K562 (cell line): ENCODE measurements around the gene ZER1. TPM values are rescaled to one million over a fixed set of nuclear protein-coding genes. Genes with fewer than 3 reads are reported as not detected.

Source experiments
- CREM ChIP-seq: IDR thresholded peaks from 2 replicates; pipeline ENCODE4 v1.6.1; 2014; ENCODE audit warnings: antibody characterized with exemption, low read depth
- DMBX1 ChIP-seq: fragments of 250-450 bp; sonication (Bioruptor Pico); IDR thresholded peaks from 2 replicates; pipeline ENCODE4 v1.8.0; 2022; ENCODE audit warnings: inconsistent platforms, mild to moderate bottlenecking, moderate library complexity, borderline replicate concordance
- ETV1 ChIP-seq: fragments of 450-650 bp; conservative IDR thresholded peaks from 2 replicates; pipeline ENCODE4 v1.6.1; 2016; ENCODE audit warnings: missing genetic modification characterization, control low read depth, low read depth, missing compliant biosample characterization
- HBP1 ChIP-seq: fragments of 450-650 bp; formaldehyde crosslinking; IDR thresholded peaks from 2 replicates; pipeline ENCODE4 v1.4.0; 2022; ENCODE audit warnings: missing genetic modification characterization
- HNRNPH1 ChIP-seq: fragments of 200-400 bp; formaldehyde crosslinking; optimal IDR thresholded peaks from 2 replicates; pipeline ENCODE3; 2017; ENCODE audit warnings: low read depth, mild to moderate bottlenecking, low read length, moderate library complexity
- KAT7 ChIP-seq: sonication (generic); formaldehyde crosslinking; IDR thresholded peaks from 2 replicates; pipeline ENCODE4 v1.8.0; 2022; ENCODE audit warnings: missing genetic modification reagents, mild to moderate bottlenecking, borderline replicate concordance
- LEF1 ChIP-seq: fragments of 450-650 bp; IDR thresholded peaks from 2 replicates; pipeline ENCODE4 v1.6.1; 2016; ENCODE audit warnings: mild to moderate bottlenecking
- MCM2 ChIP-seq: fragments of 450-650 bp; IDR thresholded peaks from 2 replicates; pipeline ENCODE4 v1.6.1; 2017; ENCODE audit warnings: low read depth, mild to moderate bottlenecking
- NR4A1 ChIP-seq, 2 experiments: fragments of 250-450 bp in 1 of 2; fragments of 450-650 bp in 1 of 2; sonication (Bioruptor Pico) in 1 of 2; IDR thresholded peaks; 2 replicates each; pipeline versions ENCODE4 v1.4.0 to v1.6.1; 2016 to 2020; ENCODE audit warnings: mild to moderate bottlenecking in 2 of 2, missing compliant biosample characterization in 1 of 2, missing genetic modification characterization in 1 of 2, moderate library complexity in 1 of 2
- PRPF4 ChIP-seq: fragments of 200-400 bp; formaldehyde crosslinking; IDR thresholded peaks from one replicate; pipeline ENCODE4 v1.6.1; 2017; ENCODE audit warnings: low read length, low read depth, mild to moderate bottlenecking; ENCODE audit not compliant: insufficient read depth, poor library complexity, severe bottlenecking
- SIX5 ChIP-seq, 2 experiments: IDR thresholded peaks; 2 replicates each; pipeline ENCODE4 v1.6.1; 2011; ENCODE audit warnings: low read length in 2 of 2, borderline replicate concordance in 1 of 2, low read depth in 1 of 2, mild to moderate bottlenecking in 1 of 2, moderate library complexity in 1 of 2; ENCODE audit not compliant: insufficient read depth in 1 of 2
- SOX6 ChIP-seq: fragments of 450-650 bp; IDR thresholded peaks from 2 replicates; pipeline ENCODE4 v1.6.1; 2014; ENCODE audit warnings: mild to moderate bottlenecking
- SREBF1 ChIP-seq: fragments of 150-350 bp; IDR thresholded peaks from 2 replicates; pipeline ENCODE4 v1.6.1; 2014; ENCODE audit warnings: antibody characterized with exemption, low read depth, low read length, borderline replicate concordance
- SUPT5H ChIP-seq: fragments of 450-650 bp; IDR thresholded peaks from 2 replicates; pipeline ENCODE4 v1.6.1; 2016
- TEAD4 ChIP-seq, 2 experiments: sonication (generic) in 1 of 2; formaldehyde crosslinking in 1 of 2; IDR thresholded peaks; 2 replicates each; pipeline versions ENCODE4 v1.6.1 to v1.8.0; 2012 to 2022; ENCODE audit warnings: borderline replicate concordance in 1 of 2, inconsistent platforms in 1 of 2, low read length in 1 of 2, mild to moderate bottlenecking in 1 of 2, missing genetic modification reagents in 1 of 2
- TSHZ1 ChIP-seq: fragments of 250-450 bp; sonication (Bioruptor Pico); IDR thresholded peaks from 2 replicates; pipeline ENCODE4 v1.4.0; 2020; ENCODE audit warnings: mild to moderate bottlenecking, moderate library complexity
- XRCC4 ChIP-seq: IDR thresholded peaks from one replicate; pipeline ENCODE4 v1.6.1; 2011; ENCODE audit not compliant: insufficient read depth, insufficient read length; ENCODE audit errors: extremely low read depth
- ZFX ChIP-seq: sonication (generic); formaldehyde crosslinking; IDR thresholded peaks from 2 replicates; pipeline ENCODE4 v1.8.0; 2022; ENCODE audit warnings: mild to moderate bottlenecking, missing genetic modification reagents, moderate library complexity
- ZNF212 ChIP-seq: fragments of 450-650 bp; formaldehyde crosslinking; IDR thresholded peaks from 2 replicates; pipeline ENCODE4 v1.4.0; 2020; ENCODE audit warnings: mild to moderate bottlenecking
- ZNF311 ChIP-seq: fragments of 250-450 bp; sonication (Bioruptor Pico); IDR thresholded peaks from 2 replicates; pipeline ENCODE4 v1.4.0; 2020; ENCODE audit warnings: mild to moderate bottlenecking, moderate library complexity
- ZNF408 ChIP-seq: fragments of 250-450 bp; sonication (Bioruptor Pico); IDR thresholded peaks from 2 replicates; pipeline ENCODE4 v1.4.0; 2020; ENCODE audit warnings: low read depth, mild to moderate bottlenecking, moderate library complexity
- ZNF431 ChIP-seq: sonication (generic); formaldehyde crosslinking; IDR thresholded peaks from 2 replicates; pipeline ENCODE4 v1.8.0; 2022; ENCODE audit warnings: mild to moderate bottlenecking, missing genetic modification reagents
- ZNF589 ChIP-seq: fragments of 200-800 bp; sonication (Bioruptor generic); IDR thresholded peaks from 2 replicates; pipeline ENCODE4 v1.6.1; 2016; ENCODE audit warnings: low read depth, missing genetic modification characterization, missing compliant biosample characterization
- ZNF707 ChIP-seq: fragments of 250-450 bp; sonication (Bioruptor Pico); conservative IDR thresholded peaks from 2 replicates; pipeline ENCODE4 v1.8.0; 2022; ENCODE audit warnings: inconsistent platforms, mild to moderate bottlenecking, moderate library complexity
- ZNF766 ChIP-seq: fragments of 200-800 bp; sonication (Bioruptor generic); conservative IDR thresholded peaks from 2 replicates; pipeline ENCODE4 v1.6.1; 2016; ENCODE audit warnings: missing genetic modification characterization, missing compliant biosample characterization
- ZNF778 ChIP-seq: fragments of 450-650 bp; formaldehyde crosslinking; IDR thresholded peaks from 2 replicates; pipeline ENCODE4 v1.4.0; 2020; ENCODE audit warnings: mild to moderate bottlenecking, moderate library complexity
- polyA plus RNA-seq, 8 experiments: library from polyadenylated mRNA; depleted of rRNA in 4 of 8; stranded (reverse) in 5 of 8; unstranded in 3 of 8; fragments of >200 nt; fragmentation: Nextera tagmentation in 2 of 8; fragmentation: Illumina TruSeq in 1 of 8; extraction: Ambion mirVana in 2 of 8; extraction: Trizol in 1 of 8; gene quantifications; 2 replicates each; pipeline versions ENCODE4 v1.2.1 to v1.2.3, GENCODE V29; 2011 to 2014; ENCODE audit warnings: inconsistent platforms in 1 of 8, missing spikeins in 1 of 8
- total RNA-seq, 7 experiments: library from RNA; depleted of rRNA in 6 of 7; stranded (reverse); fragments of >200 nt in 6 of 7; fragmentation: Illumina TruSeq in 2 of 7; extraction: Trizol in 2 of 7; gene quantifications; 2 replicates each; pipeline versions ENCODE4 v1.2.1 to v1.2.3, GENCODE V29; 2011 to 2021; ENCODE audit warnings: low replicate concordance in 1 of 7

Gene ZER1
- total and polyA plus RNA-seq, 9 of the 15 experiments (the other 6 are each of a cell fraction or from before 2014, with no cell fraction given), result 0.07 to 10.7 (median 6.2) TPM

- TF ChIP-seq HBP1 (CRISPR knock-in tag) (no peak), ZNF311 (CRISPR knock-in tag) (no peak), ZNF212 (CRISPR knock-in tag) (no peak), TSHZ1 (no peak), NR4A1 (CRISPR knock-in tag; IDR thresholded peaks at IDR 0.05) (no peak), NR4A1 (tag; IDR thresholded peaks at IDR 0.05) (0 out of 2 replicates have a peak, but pooled peaks have one; percentile 50), LEF1 (no peak), KAT7 (CRISPR knock-in tag) (no peak), TEAD4 (IDR thresholded peaks at IDR 0.05; ENCODE audit: low read length) (peak; percentile 79), TEAD4 (CRISPR knock-in tag; IDR thresholded peaks at IDR 0.05; ENCODE audit: borderline replicate concordance) (no peak), SREBF1 (peak; percentile 17; the same call in 1 of the 2 replicates), ZNF589 (no peak), ZNF408 (CRISPR knock-in tag) (no peak), ETV1 (no peak), CREM (peak; percentile 39), SUPT5H (no peak), PRPF4 (no peak), ZFX (CRISPR knock-in tag) (peak; percentile 46; the same call in 1 of the 2 replicates), ZNF431 (CRISPR knock-in tag) (no peak), SOX6 (peak; percentile 30; the same call in 1 of the 2 replicates), ZNF766 (no peak), MCM2 (no peak), ZNF778 (no peak), ZNF707 (CRISPR knock-in tag) (no peak), XRCC4 (no peak), SIX5 (IDR thresholded peaks at IDR 0.05; ENCODE audit: borderline replicate concordance in 1 of 2, insufficient read depth in 1 of 2, low read depth in 1 of 2, low read length in 2 of 2) (no peak), HNRNPH1 (no peak), DMBX1 (0 out of 2 replicates have a peak, but pooled peaks have one; percentile 39)
Measured at GRCh38 chr9:128733256-128733655, 38.5 kb downstream of the ZER1 start (continued).
